NOMO-1 (cell line): ENCODE data around the gene TMEM106C.

Source experiments
- DNase-seq, 2 experiments: peaks; one replicate each; lab custom pipeline; 2025; ENCODE audit not compliant: unreplicated experiment in 2 of 2; lab: John Stamatoyannopoulos, UW

Gene TMEM106C

GRCh38 chr12:47979166-47979565 lies 15.8 kb downstream of the TMEM106C start:
- DNase-seq: no peak

- no peak for DNase-seq
These were observed 16.3 kb downstream of the TMEM106C start for GRCh38 chr12:47979686-47980085.

DNA sequence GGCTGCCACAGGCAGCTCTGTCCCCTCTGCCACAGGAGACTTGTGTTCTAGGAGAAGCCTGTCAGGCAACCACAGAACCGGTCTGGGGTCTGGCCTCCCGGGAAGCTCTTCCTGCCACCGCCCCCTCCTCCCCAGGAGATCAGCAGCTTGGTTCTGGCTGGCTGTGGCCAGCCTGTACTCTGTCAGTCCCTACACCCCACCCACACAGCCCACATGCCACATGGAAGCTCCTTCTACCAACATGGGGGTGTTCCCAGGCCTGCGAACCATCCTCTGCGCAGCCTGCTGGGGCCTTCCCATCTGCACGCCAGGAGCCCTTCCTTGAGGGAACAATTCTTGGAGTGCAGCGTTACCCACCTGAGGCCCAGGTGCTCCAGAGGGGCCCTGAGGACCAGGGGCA lies 16.8 kb downstream of the TMEM106C start:
- DNase-seq: no peak

DNA sequence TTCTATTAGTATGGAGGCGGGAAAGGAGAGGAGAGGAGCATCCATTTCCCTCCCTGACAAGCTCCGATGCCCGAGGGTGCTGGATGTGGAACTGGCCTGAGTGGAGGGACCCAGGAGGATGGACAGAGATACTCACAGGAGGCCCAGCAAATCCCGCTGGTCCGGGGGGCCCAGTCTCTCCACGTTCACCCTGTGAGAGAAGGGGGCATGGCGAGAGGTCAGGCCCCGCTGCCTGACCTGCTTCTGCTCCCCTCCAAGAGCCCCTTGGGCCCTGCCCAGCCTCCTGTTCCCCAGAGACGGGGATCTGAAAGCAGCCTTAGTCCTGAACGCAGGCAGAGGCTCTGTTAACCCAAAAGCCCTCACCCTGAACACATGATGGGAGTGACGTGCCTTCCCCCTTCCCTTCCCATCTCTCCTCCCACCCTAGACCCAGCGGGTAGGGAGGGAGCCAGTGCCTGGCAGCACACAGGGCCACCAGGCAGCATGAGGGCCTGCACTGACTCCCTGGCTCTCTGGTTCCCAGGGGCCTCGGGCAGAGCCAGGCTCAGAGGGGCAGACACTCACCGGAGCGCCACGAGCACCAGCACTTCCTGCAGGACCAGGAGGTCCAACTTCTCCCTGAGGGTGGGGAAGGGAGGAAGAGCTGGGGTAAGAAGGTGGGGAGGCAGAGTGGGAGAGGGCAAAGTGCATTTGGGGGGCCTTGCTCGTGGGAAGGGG lies 17.5 kb downstream of the TMEM106C start:
- no peak for DNase-seq

- DNase-seq: no peak
These were observed 18.3 kb downstream of the TMEM106C start for GRCh38 chr12:47981496-47982260.

- no peak for DNase-seq
These were observed 18.9 kb downstream of the TMEM106C start for GRCh38 chr12:47982311-47982710.

- no peak for DNase-seq
These were observed 19.4 kb downstream of the TMEM106C start for GRCh38 chr12:47982770-47983169.

GRCh38 chr12:47983541-47984115 lies 20.2 kb downstream of the TMEM106C start:
- DNase-seq: no peak

GRCh38 chr12:47984331-47984801 lies 21.0 kb downstream of the TMEM106C start:
- DNase-seq: no peak

DNA sequence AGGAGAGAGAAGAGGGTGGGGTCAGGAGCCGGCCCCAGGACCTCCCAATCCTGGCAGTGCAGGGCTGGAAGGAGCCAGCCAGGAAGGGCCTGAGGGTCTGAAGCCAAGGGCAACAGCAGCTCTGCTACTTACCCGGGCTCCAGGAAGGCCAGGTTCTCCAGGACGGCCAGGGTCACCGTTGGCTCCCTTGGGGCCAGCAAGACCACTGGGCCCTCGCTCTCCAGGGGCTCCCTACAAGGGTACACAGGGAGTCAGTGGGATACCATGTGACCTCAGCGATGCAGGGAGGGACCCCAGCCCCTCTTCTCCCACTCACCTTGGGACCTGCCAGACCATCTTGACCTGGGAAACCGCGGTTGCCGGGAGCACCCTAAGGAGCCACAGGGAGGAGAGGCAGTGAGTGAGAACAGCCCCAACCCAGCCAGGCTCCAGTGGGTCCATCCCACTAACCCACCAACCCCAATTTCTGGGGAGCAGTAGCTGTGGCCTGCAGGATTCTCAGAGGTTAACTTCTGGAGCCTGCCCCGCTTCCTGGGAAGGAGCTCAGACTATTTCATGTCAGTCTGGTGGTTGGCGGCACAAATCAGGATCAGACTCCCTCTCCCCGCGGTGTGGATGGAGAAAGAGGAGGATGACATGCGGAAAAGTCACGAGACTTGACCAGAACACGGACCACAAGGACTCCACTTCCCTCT lies 22.3 kb downstream of the TMEM106C start:
- no peak for DNase-seq

GRCh38 chr12:47986291-47986660 lies 22.9 kb downstream of the TMEM106C start:
- DNase-seq: no peak

DNA sequence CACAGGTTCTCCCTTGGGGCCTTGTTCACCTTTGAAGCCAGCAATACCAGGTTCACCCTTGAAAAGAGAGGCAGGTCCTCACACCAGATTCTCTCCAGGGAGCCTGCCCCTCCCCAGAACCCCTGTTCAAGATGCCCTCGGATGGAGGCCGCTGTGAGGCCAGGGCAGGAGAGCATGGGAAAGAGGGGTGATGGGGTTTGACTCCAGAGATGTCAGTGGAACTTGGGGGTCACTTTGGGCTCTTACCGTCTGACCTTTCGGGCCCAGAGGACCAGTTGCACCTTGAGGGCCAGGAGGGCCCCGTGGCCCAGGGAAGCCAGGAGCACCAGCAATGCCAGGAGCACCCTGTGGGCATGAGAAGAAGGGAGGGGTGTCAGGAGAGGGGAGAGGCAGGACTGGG lies 23.4 kb downstream of the TMEM106C start:
- DNase-seq: no peak

DNA sequence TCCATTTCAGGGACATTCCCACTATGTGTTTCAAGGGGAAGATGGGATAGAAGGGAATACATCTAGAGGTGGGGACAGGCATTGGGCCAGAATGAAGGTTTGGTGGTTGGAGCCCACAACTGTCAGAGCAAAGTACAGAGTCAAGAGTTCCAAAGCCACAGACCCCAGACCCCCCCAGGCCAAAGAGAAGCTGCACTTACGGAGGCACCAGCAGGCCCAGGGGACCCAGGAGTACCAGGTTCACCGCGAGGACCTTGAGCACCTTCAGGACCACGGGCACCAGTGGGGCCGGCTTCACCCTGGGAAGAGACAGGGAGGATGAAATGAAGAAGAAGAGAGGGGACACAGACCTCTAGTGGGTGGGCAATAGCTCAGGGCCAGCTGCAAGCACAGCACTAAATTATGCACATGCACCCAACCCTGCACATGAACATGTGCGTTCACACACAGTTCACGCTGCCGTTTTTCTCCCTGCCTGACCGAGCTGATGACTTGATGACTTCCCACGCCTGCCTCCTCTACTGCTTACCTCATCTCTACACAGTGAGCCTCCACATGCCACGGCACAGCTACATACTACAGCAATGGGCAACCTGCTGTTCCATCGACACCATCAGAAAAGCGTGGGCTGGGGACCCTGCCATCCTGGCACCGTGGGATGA lies 24.1 kb downstream of the TMEM106C start:
- no peak for DNase-seq

DNA sequence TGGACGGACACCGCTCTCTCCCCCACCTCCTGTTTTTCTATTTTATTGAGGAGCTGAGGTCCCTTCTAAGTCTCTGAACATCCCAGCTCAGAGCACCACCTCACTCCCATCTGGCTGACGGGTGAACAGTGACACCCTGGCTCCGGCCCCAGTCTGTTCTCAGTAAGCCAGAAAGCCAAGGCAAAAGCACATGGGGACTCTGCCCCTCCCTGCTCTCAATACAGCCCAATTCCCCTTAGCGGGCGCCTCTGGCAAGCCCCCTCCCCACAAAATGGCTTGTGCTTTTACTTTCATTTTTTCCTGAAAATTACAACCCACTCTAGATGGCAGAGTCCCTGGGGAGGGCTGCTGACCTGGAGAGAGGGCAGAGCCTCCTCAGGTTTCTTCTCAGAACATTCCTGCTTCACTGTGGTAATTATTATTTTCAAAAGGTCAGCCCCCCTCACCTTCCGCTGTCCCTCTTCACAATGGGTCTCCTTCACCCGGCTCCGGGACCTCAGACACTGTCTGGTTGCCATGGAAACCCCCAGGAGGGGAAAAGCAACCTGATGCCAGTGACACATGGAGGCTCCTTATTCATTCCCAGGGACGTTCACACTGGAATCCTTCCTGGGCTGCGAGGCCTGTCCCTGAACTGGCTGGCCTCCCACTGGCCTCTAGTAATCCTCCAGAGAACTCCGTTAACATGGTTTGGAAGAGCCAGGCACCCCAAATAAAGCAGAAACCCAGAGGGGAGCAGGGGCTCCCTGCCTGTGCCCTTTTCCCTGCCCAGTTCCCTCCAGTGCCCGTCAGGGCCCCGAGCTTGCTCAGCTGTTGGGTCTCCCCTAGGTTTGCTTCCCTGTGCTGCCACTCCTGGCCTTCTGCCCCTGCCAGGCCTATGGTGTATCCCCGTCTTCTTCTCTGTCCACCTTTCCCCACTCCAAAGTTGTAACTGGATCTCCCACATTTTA lies 25.0 kb downstream of the TMEM106C start:
- no peak for DNase-seq

DNA sequence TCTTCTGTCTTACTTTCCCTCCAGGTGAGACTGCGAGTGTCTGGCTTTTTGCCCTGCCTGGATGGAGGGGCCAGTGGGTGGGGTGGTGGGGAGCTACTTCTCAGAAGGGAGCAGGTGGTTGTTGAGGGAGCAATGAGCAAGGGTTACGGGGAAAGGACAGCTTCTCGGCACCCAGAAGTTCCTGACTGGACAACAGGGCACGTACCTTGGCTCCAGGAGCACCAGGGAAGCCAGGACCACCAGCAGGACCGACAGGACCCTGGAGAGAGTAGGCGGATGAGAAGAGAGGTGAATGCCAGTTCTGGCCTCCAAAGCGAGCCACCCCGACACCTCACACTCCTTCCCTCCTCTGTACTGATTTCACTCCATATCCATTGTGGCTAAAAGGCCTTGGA lies 25.6 kb downstream of the TMEM106C start:
- no peak for DNase-seq

GRCh38 chr12:47989666-47990065 lies 26.3 kb downstream of the TMEM106C start:
- no peak for DNase-seq

DNA sequence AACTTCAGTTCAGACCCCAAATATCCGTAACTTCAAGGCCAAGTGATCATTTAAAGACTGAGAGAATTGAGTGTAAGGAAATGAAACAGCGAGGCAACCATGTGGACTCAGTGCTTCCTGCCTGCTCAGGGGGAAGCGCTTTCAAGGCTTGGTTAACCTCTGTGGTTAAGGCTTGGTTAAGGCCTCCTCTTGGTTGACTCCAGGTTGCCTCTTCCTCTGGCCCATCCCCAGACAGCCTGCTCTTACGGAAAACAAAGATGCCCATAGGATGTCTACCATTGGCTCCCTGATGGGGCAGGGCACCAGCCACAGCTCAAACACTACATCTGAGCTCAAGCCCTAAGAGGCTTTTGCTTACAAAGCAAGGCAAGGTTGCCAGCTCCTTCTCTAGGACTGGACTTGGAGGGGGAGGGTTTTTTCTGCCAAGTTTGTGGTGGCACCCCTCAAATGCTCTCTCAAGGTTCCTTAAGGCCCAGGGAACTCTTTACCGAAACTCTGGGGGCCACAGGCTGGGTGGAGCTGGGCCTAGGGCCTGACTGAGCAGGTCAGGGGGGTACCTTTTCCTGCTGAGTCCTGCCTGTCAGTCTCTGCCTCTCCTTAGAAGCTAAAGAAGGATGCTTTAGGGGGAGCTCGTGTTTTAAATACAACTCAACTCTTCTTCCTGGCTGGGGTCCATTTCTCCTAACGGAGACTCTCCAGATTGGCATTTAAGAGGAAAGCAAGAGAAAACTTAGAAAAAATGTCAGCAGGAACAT lies 27.1 kb downstream of the TMEM106C start:
- peak; percentile 62 to 89 for DNase-seq

GRCh38 chr12:47991106-47992061 lies 28.0 kb downstream of the TMEM106C start:
- no peak for DNase-seq
